Skeletal muscle satellite cell (primary cell): ENCODE measurements around the gene PRDM2.
"Not testable (repeated sequence)": the region's sequence is repeated elsewhere in the genome, so short reads cannot be mapped to it uniquely, and the experiment has no call there.

Experiments used
- H3K27me3 ChIP-seq: 2 replicates; pipeline ENCODE4 v1.7.0; 2013; ENCODE audit warnings: low read length; ENCODE audit not compliant: control insufficient read depth, insufficient read depth
- H3K36me3 ChIP-seq: 2 replicates; pipeline ENCODE4 v1.7.0; 2013; ENCODE audit warnings: mild to moderate bottlenecking, control low read depth, low read length; ENCODE audit not compliant: insufficient read depth
- H3K4me1 ChIP-seq: 2 replicates; pipeline ENCODE4 v1.7.0; 2013; ENCODE audit warnings: low read length; ENCODE audit not compliant: control insufficient read depth, insufficient read depth
- H3K4me2 ChIP-seq: 2 replicates; pipeline ENCODE4 v1.7.0; 2013; ENCODE audit warnings: mild to moderate bottlenecking, low read length
- H3K4me3 ChIP-seq: 2 replicates; pipeline ENCODE4 v1.7.0; 2013; ENCODE audit warnings: low read length
- H3K9ac ChIP-seq: 2 replicates; pipeline ENCODE4 v1.7.0; 2013; ENCODE audit warnings: mild to moderate bottlenecking, low read depth, low read length, moderate library complexity
- H3K9me3 ChIP-seq: replicated peaks from 2 replicates; pipeline ENCODE4 v1.7.0; 2013; ENCODE audit warnings: mild to moderate bottlenecking, control low read depth, low read length

The PRDM2 gene

DNA sequence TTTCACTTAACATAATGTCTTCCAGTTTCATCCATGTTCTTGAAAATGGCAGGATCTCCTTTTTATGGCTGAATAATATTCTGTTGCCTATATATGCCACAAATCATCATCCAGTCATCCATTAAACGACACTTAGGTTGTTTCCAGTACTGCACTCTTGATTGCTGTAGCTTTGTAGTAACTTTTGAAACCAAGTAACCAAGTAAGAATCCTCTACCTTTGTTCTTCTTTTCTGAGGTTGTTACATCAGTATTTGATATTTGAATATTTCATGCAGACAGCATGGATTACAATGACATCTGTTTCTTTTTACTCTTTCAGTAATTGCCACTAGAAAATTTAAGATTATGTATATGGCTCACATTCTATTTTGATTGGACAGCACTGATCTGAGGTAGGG, 22.1 kb upstream of the PRDM2 start:
- Histone ChIP-seq H3K9ac (no peak overlapping the region), H3K4me3 (no peak overlapping the region), H3K36me3 (no peaks in the 10 kb centered on the region), H3K4me2 (no peak overlapping the region), H3K9me3 (no peaks in the 10 kb centered on the region), H3K27me3 (peaks cover 5% of the 10 kb centered on the region), H3K4me1 (no peaks in the 10 kb centered on the region)

DNA sequence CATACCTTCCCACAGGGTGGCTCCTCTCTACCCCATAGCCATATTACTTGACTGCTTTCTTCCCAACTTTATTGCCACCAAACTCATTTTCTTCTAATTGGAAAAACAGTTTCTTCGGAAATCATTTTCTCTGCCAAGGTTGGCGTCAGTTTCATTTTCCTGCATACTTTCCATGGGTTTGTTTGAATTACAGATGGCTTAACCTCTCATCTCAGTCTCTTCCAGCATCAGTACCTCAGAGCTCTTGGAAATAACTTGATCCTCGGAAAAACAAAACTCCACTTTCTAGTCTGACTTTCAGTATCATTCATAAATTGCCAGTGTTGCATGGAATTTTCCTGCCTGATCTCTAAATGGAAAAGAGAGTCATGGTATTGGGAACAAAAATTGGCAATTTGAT, 20.3 kb upstream of the PRDM2 start:
- Histone ChIP-seq H3K4me2 (no peak overlapping the region), H3K9ac (no peak overlapping the region), H3K4me1 (no peaks in the 10 kb centered on the region), H3K36me3 (no peaks in the 10 kb centered on the region), H3K27me3 (peaks cover 6% of the 10 kb centered on the region), H3K9me3 (no peaks in the 10 kb centered on the region), H3K4me3 (no peak overlapping the region)

- H3K4me2 ChIP-seq, H3K9ac ChIP-seq, H3K27me3 ChIP-seq, H3K4me1 ChIP-seq, H3K9me3 ChIP-seq, H3K4me3 ChIP-seq, H3K36me3 ChIP-seq: not testable (repeated sequence)
These were observed 19.4 kb upstream of the PRDM2 start for GRCh38 chr1:13680609-13681008.

DNA sequence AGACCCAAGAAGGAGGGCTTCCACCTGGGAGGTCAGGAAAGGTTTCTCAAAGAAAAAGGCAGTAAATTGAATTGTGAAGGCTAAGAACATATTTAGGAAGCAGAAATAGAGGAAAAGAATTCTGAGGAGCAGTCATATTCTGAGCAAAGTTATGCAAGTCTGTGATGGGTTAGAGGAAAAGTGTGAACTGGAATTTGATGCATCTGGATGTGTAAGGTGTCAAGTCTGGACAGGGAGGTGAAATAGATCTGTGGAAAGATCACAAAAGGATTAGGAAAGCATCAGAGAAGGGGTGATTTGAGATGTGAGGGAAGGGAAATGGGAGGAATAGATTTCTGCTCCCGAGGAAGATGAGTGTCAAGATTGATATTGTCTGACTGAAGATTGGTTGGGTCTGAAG, 18.1 kb upstream of the PRDM2 start:
- Histone ChIP-seq H3K4me3 (no peak overlapping the region), H3K9me3 (no peaks in the 10 kb centered on the region), H3K9ac (no peak overlapping the region), H3K4me2 (no peak overlapping the region), H3K27me3 (peaks cover 6% of the 10 kb centered on the region), H3K4me1 (no peaks in the 10 kb centered on the region), H3K36me3 (no peaks in the 10 kb centered on the region)

DNA sequence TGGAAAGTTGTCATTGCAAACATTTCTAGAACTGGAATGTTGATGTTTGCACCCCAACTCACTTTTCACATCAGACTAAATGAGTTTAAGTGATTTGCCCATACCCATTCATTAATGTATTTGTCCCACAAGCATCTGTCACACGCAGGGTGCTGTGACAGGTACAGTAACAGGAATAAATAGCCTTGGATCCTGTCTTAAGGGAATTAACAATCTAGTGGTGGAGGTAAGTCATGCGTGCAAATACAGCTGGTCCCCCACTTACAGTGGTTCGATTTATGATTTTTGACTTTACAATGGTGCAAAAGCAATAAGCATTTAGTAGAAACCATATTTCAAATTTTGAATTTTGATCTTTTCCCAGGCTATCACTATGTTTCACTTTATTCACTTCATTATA, 17.5 kb upstream of the PRDM2 start:
- H3K27me3 ChIP-seq, result peaks cover 6% of the 10 kb centered on the region
- no peak overlapping the region for H3K9ac ChIP-seq
- no peak overlapping the region for H3K4me3 ChIP-seq
- H3K4me2 ChIP-seq, result no peak overlapping the region
- no peaks in the 10 kb centered on the region for H3K4me1 ChIP-seq
- no peaks in the 10 kb centered on the region for H3K36me3 ChIP-seq
- H3K9me3 ChIP-seq, result no peaks in the 10 kb centered on the region

DNA sequence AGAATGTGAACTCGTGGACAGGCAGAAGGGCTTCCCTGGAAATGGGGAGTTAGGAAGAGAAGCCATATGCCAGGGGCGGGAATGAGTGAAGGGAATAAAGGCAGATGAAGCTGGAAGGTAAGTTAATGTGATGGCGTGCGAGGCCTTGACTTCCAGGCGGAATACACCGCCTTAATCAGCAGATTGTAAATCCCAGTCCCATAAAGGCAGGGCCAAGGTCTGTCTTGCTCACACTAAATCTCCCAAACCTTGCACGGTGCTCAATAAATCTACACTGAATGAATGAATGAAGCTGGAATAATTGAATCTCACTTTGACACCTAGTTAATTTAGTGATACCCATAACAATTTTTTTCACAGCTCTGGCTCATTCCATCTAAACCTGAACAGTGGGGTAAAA, 16.8 kb upstream of the PRDM2 start:
- H3K4me2 ChIP-seq, result no peak overlapping the region
- H3K36me3 ChIP-seq, result no peaks in the 10 kb centered on the region
- H3K27me3 ChIP-seq, result peaks cover 6% of the 10 kb centered on the region
- no peak overlapping the region for H3K9ac ChIP-seq
- no peaks in the 10 kb centered on the region for H3K9me3 ChIP-seq
- H3K4me3 ChIP-seq, result no peak overlapping the region
- no peaks in the 10 kb centered on the region for H3K4me1 ChIP-seq

GRCh38 chr1:13687151-13687715, 12.8 kb upstream of the PRDM2 start:
- H3K4me2 ChIP-seq, result no peak overlapping the region

GRCh38 chr1:13693094-13693493, 6.9 kb upstream of the PRDM2 start:
- H3K36me3 ChIP-seq, H3K4me2 ChIP-seq, H3K4me1 ChIP-seq, H3K9me3 ChIP-seq, H3K4me3 ChIP-seq, H3K9ac ChIP-seq: not testable (repeated sequence)
- H3K27me3 ChIP-seq, result peaks cover 10% of the 10 kb centered on the region

More at GRCh38 chr1:13687151-13687715, 12.8 kb upstream of the PRDM2 start:
- H3K27me3 ChIP-seq, result peaks cover 6% of the 10 kb centered on the region
- H3K9ac ChIP-seq, result no peak overlapping the region
- H3K9me3 ChIP-seq, result no peaks in the 10 kb centered on the region
- no peaks in the 10 kb centered on the region for H3K4me1 ChIP-seq
- H3K36me3 ChIP-seq, result no peaks in the 10 kb centered on the region
- H3K4me3 ChIP-seq, result no peak overlapping the region

DNA sequence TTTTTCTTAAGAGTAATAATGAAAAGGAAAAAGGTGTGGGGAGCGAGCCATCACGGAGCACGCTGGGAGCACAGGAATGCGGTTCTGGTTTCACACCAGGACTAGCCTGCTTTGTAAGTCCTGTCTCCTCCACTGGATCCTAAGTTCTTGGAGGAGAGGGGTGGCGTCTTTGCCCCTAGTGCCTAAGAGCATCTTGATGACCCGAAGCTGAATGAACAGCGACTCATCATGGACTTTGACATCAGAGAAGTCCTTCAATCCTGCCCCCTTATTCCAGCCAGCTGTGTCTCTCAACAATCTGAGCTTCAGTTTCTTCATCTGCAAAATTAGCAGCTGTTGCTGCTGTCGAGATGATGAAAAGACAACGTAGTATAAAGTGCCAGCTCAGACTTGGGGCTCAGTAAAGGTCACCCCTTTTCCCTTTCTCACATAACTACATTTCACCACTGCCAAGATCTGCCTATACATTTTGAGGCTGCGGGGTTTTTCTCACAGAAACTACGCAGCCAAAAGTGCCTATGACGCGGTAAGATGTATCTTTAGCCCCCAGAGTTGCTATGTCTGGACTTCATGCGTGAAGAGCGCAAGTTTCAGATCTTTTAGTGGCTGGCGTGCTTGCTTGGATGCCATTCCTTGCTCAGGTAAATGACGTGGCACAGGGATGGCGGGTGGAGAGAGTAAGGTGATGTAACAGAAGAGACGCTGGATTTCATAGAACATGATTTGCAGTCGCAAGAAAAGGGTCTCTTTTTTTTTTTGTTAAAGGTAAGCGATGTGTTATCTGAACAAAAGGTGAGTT, 4.9 kb upstream of the PRDM2 start:
- Histone ChIP-seq H3K27me3 (peaks cover 10% of the 10 kb centered on the region), H3K4me3 (no peak overlapping the region), H3K36me3 (no peaks in the 10 kb centered on the region), H3K4me2 (no peak overlapping the region), H3K4me1 (peaks cover 6% of the 10 kb centered on the region), H3K9me3 (no peaks in the 10 kb centered on the region), H3K9ac (no peak overlapping the region)

DNA sequence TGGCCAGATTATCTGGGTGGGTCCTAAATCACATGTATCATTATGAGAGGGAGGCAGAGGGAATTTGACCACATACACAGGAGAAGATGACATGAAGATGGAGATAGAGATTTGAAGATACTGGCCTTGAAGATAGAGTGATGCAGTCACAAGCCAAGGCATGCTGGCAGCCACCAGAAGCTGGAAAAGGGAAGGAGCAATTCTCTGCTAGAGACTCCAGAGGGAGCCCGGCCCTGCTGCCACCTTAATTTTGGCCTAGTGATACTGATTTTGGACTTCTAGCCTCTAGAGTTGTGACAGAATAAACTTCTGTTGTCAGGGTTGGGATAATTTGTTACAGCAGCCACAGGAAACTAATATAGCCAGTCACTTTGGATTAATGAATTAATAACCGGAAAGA, 2.2 kb upstream of the PRDM2 start:
- Histone ChIP-seq H3K4me3 (no peak overlapping the region), H3K4me1 (peaks cover 13% of the 10 kb centered on the region), H3K9me3 (no peaks in the 10 kb centered on the region), H3K4me2 (no peak overlapping the region), H3K9ac (no peak overlapping the region), H3K36me3 (no peaks in the 10 kb centered on the region), H3K27me3 (peaks cover 10% of the 10 kb centered on the region)

GRCh38 chr1:13699510-13699909, 478 bp upstream of the PRDM2 start:
- Histone ChIP-seq H3K36me3 (no peaks in the 10 kb centered on the region), H3K4me3 (peak overlapping the region; percentile 90), H3K9me3 (no peaks in the 10 kb centered on the region), H3K4me2 (peak overlapping the region; percentile 88), H3K9ac (peak overlapping the region; percentile 90), H3K4me1 (peaks cover 13% of the 10 kb centered on the region), H3K27me3 (peaks cover 7% of the 10 kb centered on the region)
